Transverse colon (tissue), 4 donors: Measurements from ENCODE around the gene PROK2. TPM values are rescaled to one million over a fixed set of nuclear protein-coding genes. Genes with fewer than 3 reads are reported as not detected.

Experiments
- DNase-seq: peaks from one replicate; pipeline ENCODE4 v3.0.0-alpha.2; 2019
- H3K27ac ChIP-seq, 4 donors: fragments of 200-600 bp; sonication (generic); 2 replicates each; pipeline ENCODE4 v1.5.1; 2016 to 2018; ENCODE audit warnings: inconsistent platforms in 4 of 4
- H3K27me3 ChIP-seq: fragments of 200-600 bp; sonication (generic); 2 replicates; pipeline ENCODE4 v1.5.1; 2017; ENCODE audit warnings: inconsistent platforms
- H3K36me3 ChIP-seq, 4 donors: fragments of 200-600 bp; sonication (generic); 2 replicates each; pipeline ENCODE4 v1.5.1; 2017 to 2019; ENCODE audit warnings: inconsistent platforms in 4 of 4
- H3K4me1 ChIP-seq, 4 donors: fragments of 200-600 bp; sonication (generic); 2 replicates each; pipeline ENCODE4 v1.5.1; 2017 to 2020; ENCODE audit warnings: inconsistent platforms in 4 of 4
- H3K4me3 ChIP-seq, 4 donors: fragments of 200-600 bp; sonication (generic); 1 replicate in 1 of 4; 2 replicates in 3 of 4; pipeline versions ENCODE4 v1.5.1 to v1.6.1; 2017 to 2019; ENCODE audit warnings: inconsistent platforms in 4 of 4
- H3K9me3 ChIP-seq, 2 donors: fragments of 200-600 bp; sonication (generic); 2 replicates each; pipeline ENCODE4 v1.5.1; 2017 to 2019; ENCODE audit warnings: inconsistent platforms in 2 of 2
- CTCF ChIP-seq, 5 experiments: fragments of 200-600 bp in 3 of 5; fragments of 450-650 bp in 2 of 5; sonication (generic) in 3 of 5; IDR thresholded peaks; 1 replicate in 2 of 5; 2 replicates in 3 of 5; pipeline ENCODE4 v1.5.1; 2016 to 2017; ENCODE audit warnings: antibody characterized with exemption in 5 of 5, inconsistent platforms in 3 of 5, mild to moderate bottlenecking in 2 of 5, moderate library complexity in 1 of 5
- EP300 ChIP-seq: sonication (generic); formaldehyde crosslinking; IDR thresholded peaks from one replicate; pipeline ENCODE4 v1.6.1; 2017; ENCODE audit warnings: antibody characterized with exemption, low read depth
- POLR2A ChIP-seq: fragments of 450-650 bp; IDR thresholded peaks from one replicate; pipeline ENCODE4 v1.6.1; 2016; ENCODE audit warnings: antibody characterized with exemption, mild to moderate bottlenecking, moderate library complexity
- POLR2AphosphoS5 ChIP-seq, 3 donors: sonication (generic); formaldehyde crosslinking; IDR thresholded peaks; one replicate each; pipeline ENCODE4 v1.6.1; 2016; ENCODE audit warnings: antibody characterized with exemption in 3 of 3
- WGBS, 2 donors: methylation state at CpG; one replicate each; pipeline ENCODE4 v1.1.5; 2018; ENCODE audit warnings: low coverage in 1 of 2; 5-methylcytosine and 5-hydroxymethylcytosine counted together
- in situ Hi-C, 4 donors: fragments of 200-750 bp; cut with MboI; loops; one replicate each; pipeline versions ENCODE4 v1.15.0 to v1.15.1; 2017; ENCODE audit warnings: low sequenced_read_pairs in 3 of 4, low pct_ligation_motif_present in 1 of 4, low pct_unique_long_range_greater_than_20kb in 1 of 4
- intact Hi-C: fragments of 100-400 bp; cut with DNase I; formaldehyde crosslinking; loops from one replicate; pipeline ENCODE4 v1.15.1; 2023; ENCODE audit warnings: low total_unique reads
- total RNA-seq, 4 donors: library from RNA; depleted of rRNA; stranded (reverse); fragments of >200 nt; gene quantifications; one replicate each; pipeline ENCODE4 v1.1.0, GENCODE V29; 2016

Gene PROK2
- total RNA-seq, 4 donors from 2014 or later: not detected

- no peak overlapping the region for H3K4me3 ChIP-seq
- H3K36me3 ChIP-seq: no peaks in the 10 kb centered on the region
- in situ Hi-C loops (loop anchor here in 2 of 4 donors (10.0 to 25.0 kb wide), 2 partner anchors 1092 to 1105 kb away; partner anchors contain the start of gene SHQ1 (in 1 of the 2)), intact Hi-C loops (no loop called here)
- TF ChIP-seq EP300: no peak
- TF ChIP-seq POLR2AphosphoS5 (IDR thresholded peaks at IDR 0.05): no peak
- no peak for TF ChIP-seq CTCF (IDR thresholded peaks at IDR 0.05)
- peaks cover 0 to 11% (median 2%) of the 10 kb centered on the region in 4 donors for H3K4me1 ChIP-seq
- WGBS, 2 donors: 64 to 84% methylated on average over 1 to 4 of the region's 4 CpGs
- H3K27me3 ChIP-seq: peaks cover 4% of the 10 kb centered on the region
- no peak for DNase-seq
- H3K27ac ChIP-seq: no peak overlapping the region
- no peaks in the 10 kb centered on the region for H3K9me3 ChIP-seq
Observed at GRCh38 chr3:71732637-71733036, 52.3 kb downstream of the PROK2 start.

- DNase-seq: no peak
Observed at GRCh38 chr3:71728632-71729342, 56.2 kb downstream of the PROK2 start.

GRCh38 chr3:71726146-71726545, 58.8 kb downstream of the PROK2 start:
- H3K27me3 ChIP-seq: no peaks in the 10 kb centered on the region
- in situ Hi-C loops (loop anchor here in 1 of 4 donors (25.0 kb wide), 1 partner anchor 1111 kb away; the partner anchor contains the start of gene SHQ1), intact Hi-C loops (loop anchor here (10.0 kb wide), 1 partner anchor 1099 kb away; no protein-coding TSS in a partner anchor)
- peak; percentile 26 for DNase-seq
- no peaks in the 10 kb centered on the region for H3K9me3 ChIP-seq
- H3K4me1 ChIP-seq: peaks cover 11 to 44% (median 16%) of the 10 kb centered on the region in 4 donors
- H3K36me3 ChIP-seq: no peaks in the 10 kb centered on the region
- H3K4me3 ChIP-seq: peak overlapping the region in 2 of 4 donors; percentile 33 to 63
- TF ChIP-seq POLR2A (no peak), CTCF (IDR thresholded peaks at IDR 0.05) (no peak), EP300 (no peak), POLR2AphosphoS5 (IDR thresholded peaks at IDR 0.05) (no peak)
- H3K27ac ChIP-seq: peak overlapping the region; percentile 73 to 80 (median 78)
- WGBS, 2 donors: 77% methylated on average over 8 of the region's 8 CpGs; no CpG with 5 or more reads in 1 of the 2 donors

More at GRCh38 chr3:71728632-71729342, 56.2 kb downstream of the PROK2 start:
- no peaks in the 10 kb centered on the region for H3K27me3 ChIP-seq
- TF ChIP-seq POLR2A: no peak
- TF ChIP-seq POLR2AphosphoS5 (IDR thresholded peaks at IDR 0.05): no peak
- TF ChIP-seq EP300: no peak
- TF ChIP-seq CTCF (IDR thresholded peaks at IDR 0.05): no peak
- peaks cover 9 to 27% (median 14%) of the 10 kb centered on the region in 4 donors for H3K4me1 ChIP-seq
- intact Hi-C loops: loop anchor here (10.0 kb wide), 1 partner anchor 1096 kb away; no protein-coding TSS in a partner anchor
- WGBS, 2 donors: 70 to 75% methylated on average over 2 to 4 of the region's 4 CpGs
- H3K36me3 ChIP-seq: no peaks in the 10 kb centered on the region
- H3K4me3 ChIP-seq: no peak overlapping the region
- H3K27ac ChIP-seq: no peak overlapping the region
- H3K9me3 ChIP-seq: no peaks in the 10 kb centered on the region
- in situ Hi-C loops: loop anchor here in 1 of 4 donors (25.0 kb wide), 1 partner anchor 1109 kb away; the partner anchor contains the start of gene SHQ1

DNA sequence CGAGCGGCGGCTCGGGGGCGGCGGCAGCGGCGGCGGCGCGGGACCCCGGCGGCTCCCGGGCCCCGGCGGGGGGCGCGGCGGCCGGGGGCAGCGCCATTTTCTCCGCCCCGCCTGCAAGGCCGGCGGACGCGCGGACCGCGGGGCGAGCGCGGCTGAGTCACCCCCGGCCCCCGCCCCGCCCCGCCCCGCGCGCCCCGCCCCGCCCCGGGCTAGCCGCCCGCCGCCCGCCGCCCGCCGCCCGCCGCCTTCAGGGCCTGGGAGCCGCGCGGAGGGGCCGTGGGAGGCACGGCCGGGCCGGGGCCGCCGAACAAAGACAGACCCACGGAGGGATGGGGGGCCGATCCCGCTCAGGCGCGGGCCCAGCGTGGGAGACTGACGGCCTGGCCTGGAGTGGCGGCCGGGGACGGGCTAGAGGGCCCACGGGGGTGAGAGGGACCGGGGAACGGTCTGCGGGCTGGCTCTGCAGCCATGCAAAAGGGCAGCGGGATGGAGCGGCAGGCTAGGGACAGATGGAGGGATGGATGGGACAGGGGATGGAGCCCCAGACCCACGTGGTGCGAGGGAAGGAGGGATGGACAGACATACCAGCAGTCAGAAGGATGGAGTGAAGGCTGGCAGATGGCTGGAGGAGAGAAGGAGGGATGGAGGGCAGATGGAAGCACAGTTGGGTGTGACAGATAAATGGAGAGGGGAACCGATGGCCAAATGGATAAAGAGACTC, 59.5 kb downstream of the PROK2 start, which contains the start of gene EIF4E3:
EIF4E3 (minus strand) TSS at position 132 of the 721 bp plus-strand sequence; CDS start at position 97, 35 bp downstream.
- DNase-seq: peak; percentile 42
- H3K4me1 ChIP-seq: peaks cover 11 to 44% (median 16%) of the 10 kb centered on the region in 4 donors
- in situ Hi-C loops: loop anchor here in 1 of 4 donors (25.0 kb wide), 1 partner anchor 1112 kb away; the partner anchor contains the start of gene SHQ1
- no peak for TF ChIP-seq POLR2A
- no peak for TF ChIP-seq POLR2AphosphoS5 (IDR thresholded peaks at IDR 0.05)
- TF ChIP-seq CTCF (IDR thresholded peaks at IDR 0.05): no peak
- no peak for TF ChIP-seq EP300
- no peaks in the 10 kb centered on the region for H3K27me3 ChIP-seq
- H3K36me3 ChIP-seq: no peaks in the 10 kb centered on the region
- peak within 1 kb of the TSS; percentile 80 to 90 (median 88) for H3K27ac ChIP-seq
- WGBS, 2 donors: 10 to 53% methylated on average over 2 to 23 of the region's 80 CpGs
- H3K4me3 ChIP-seq: peak within 1 kb of the TSS; percentile 78 to 95 (median 90)
- intact Hi-C loops: loop anchor here (10.0 kb wide), 1 partner anchor 1099 kb away; no protein-coding TSS in a partner anchor
- no peaks in the 10 kb centered on the region for H3K9me3 ChIP-seq
